Measurements from ENCODE around the gene B3GNT3. TPM values are rescaled to one million over a fixed set of nuclear protein-coding genes. Genes with fewer than 3 reads are reported as not detected.
A peak's percentile ranks its signal among the peaks of the same experiment; 100 is the strongest.

B3GNT3 gene
- total and polyA plus RNA-seq, 2 of the 13 experiments (the other 11 are each of a cell fraction or from before 2014, with no cell fraction given), result 0.86 to 4.0 TPM

DNA sequence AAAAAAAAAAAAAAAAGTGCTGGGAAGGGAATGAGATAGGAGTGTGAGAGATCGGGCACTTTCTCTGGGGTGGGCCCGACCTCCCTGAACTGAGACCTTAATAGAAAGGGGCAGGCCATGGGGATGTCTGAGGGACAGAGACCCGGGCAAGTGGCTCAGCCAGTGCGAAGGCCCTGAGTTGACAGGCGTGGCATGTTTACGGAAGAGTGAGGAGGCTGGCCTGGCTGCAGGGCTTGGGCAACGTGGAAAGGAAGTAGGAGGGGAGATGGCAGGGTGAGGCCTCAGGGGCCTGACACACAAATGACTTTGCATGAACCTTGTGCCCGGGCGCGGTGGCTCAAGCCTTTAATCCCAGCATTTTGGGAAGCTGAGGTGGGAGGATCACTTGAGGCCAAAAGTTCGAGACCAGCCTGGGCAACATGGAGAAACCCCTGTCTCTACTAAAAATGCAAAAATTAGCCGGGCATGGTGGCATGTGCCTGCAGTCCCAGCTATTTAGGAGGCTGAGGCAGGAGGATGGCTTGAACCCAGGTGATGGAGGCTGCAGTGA, 29.8 kb upstream of the B3GNT3 start (continued):
- TF ChIP-seq RBAK (CRISPR knock-in tag; IDR thresholded peaks at IDR 0.05) (no peak), CREB3 (CRISPR knock-in tag; IDR thresholded peaks at IDR 0.05) (no peak), ZBTB8A (CRISPR knock-in tag; IDR thresholded peaks at IDR 0.05; ENCODE audit: borderline replicate concordance, low read depth) (no peak), MTA1 (CRISPR knock-in tag; IDR thresholded peaks at IDR 0.05; ENCODE audit: borderline replicate concordance) (peak; percentile 57; the same call in 1 of the 2 replicates), RARG (CRISPR knock-in tag; IDR thresholded peaks at IDR 0.05; ENCODE audit: low read depth) (no peak), RNF2 (conservative IDR thresholded peaks at IDR 0.05; ENCODE audit: low read depth) (no peak), NR2F6 (IDR thresholded peaks at IDR 0.05) (peak; percentile 49; the same call in 1 of the 2 replicates), NR2F6 (CRISPR knock-in tag; IDR thresholded peaks at IDR 0.05) (peak; percentile 83), ZNF850 (CRISPR knock-in tag; conservative IDR thresholded peaks at IDR 0.05) (no peak), ZMYM2 (CRISPR knock-in tag; IDR thresholded peaks at IDR 0.05) (peak; percentile 99), ZNF788 (CRISPR knock-in tag; IDR thresholded peaks at IDR 0.05; ENCODE audit: borderline replicate concordance) (peak; percentile 68; the same call in 1 of the 2 replicates), ZNF205 (CRISPR knock-in tag; IDR thresholded peaks at IDR 0.05) (no peak), NFE2 (CRISPR knock-in tag; IDR thresholded peaks at IDR 0.05) (peak; percentile 22; the same call in 1 of the 2 replicates), ZNF646 (CRISPR knock-in tag; IDR thresholded peaks at IDR 0.05) (no peak), NRL (CRISPR knock-in tag; IDR thresholded peaks at IDR 0.05; ENCODE audit: borderline replicate concordance) (no peak), SETDB1 (CRISPR knock-in tag; IDR thresholded peaks at IDR 0.05; ENCODE audit: borderline replicate concordance) (no peak), ZNF460 (CRISPR knock-in tag; IDR thresholded peaks at IDR 0.05; ENCODE audit: borderline replicate concordance) (no peak)
- TF ChIP-seq, protein P1, sequence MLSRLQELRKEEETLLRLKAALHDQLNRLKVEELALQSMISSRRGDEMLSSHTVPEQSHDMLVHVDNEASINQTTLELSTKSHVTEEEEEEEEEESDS (CRISPR knock-in tag; IDR thresholded peaks at IDR 0.05; ENCODE audit: borderline replicate concordance), result no peak
- TF ChIP-seq, protein P2, sequence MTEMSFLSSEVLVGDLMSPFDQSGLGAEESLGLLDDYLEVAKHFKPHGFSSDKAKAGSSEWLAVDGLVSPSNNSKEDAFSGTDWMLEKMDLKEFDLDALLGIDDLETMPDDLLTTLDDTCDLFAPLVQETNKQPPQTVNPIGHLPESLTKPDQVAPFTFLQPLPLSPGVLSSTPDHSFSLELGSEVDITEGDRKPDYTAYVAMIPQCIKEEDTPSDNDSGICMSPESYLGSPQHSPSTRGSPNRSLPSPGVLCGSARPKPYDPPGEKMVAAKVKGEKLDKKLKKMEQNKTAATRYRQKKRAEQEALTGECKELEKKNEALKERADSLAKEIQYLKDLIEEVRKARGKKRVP (CRISPR knock-in tag; IDR thresholded peaks at IDR 0.05), result no peak
- TF ChIP-seq, protein P3, sequence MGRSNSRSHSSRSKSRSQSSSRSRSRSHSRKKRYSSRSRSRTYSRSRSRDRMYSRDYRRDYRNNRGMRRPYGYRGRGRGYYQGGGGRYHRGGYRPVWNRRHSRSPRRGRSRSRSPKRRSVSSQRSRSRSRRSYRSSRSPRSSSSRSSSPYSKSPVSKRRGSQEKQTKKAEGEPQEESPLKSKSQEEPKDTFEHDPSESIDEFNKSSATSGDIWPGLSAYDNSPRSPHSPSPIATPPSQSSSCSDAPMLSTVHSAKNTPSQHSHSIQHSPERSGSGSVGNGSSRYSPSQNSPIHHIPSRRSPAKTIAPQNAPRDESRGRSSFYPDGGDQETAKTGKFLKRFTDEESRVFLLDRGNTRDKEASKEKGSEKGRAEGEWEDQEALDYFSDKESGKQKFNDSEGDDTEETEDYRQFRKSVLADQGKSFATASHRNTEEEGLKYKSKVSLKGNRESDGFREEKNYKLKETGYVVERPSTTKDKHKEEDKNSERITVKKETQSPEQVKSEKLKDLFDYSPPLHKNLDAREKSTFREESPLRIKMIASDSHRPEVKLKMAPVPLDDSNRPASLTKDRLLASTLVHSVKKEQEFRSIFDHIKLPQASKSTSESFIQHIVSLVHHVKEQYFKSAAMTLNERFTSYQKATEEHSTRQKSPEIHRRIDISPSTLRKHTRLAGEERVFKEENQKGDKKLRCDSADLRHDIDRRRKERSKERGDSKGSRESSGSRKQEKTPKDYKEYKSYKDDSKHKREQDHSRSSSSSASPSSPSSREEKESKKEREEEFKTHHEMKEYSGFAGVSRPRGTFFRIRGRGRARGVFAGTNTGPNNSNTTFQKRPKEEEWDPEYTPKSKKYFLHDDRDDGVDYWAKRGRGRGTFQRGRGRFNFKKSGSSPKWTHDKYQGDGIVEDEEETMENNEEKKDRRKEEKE (IDR thresholded peaks at IDR 0.05), result no peak

All from HepG2 (cell line).